Coronary artery (tissue), 2 donors: ENCODE data around the gene MACROD1.

Experiments used
- DNase-seq: peaks from one replicate; pipeline ENCODE4 v3.0.0-alpha.2; 2017; ENCODE audit warnings: low spot score
- H3K27ac ChIP-seq, 2 donors: fragments of 200-600 bp; sonication (generic); one replicate each; pipeline ENCODE4 v1.5.1; 2016 to 2019
- H3K4me3 ChIP-seq: fragments of 200-600 bp; sonication (generic); 2 replicates; pipeline ENCODE4 v1.5.1; 2016; ENCODE audit warnings: mild to moderate bottlenecking, moderate library complexity
- CTCF ChIP-seq: fragments of 200-600 bp; sonication (generic); IDR thresholded peaks from one replicate; pipeline ENCODE4 v1.5.1; 2019; ENCODE audit warnings: antibody characterized with exemption

Gene MACROD1

GRCh38 chr11:64122411-64123410, 43.2 kb downstream of the MACROD1 start:
- TF ChIP-seq CTCF, result no peak
- H3K4me3 ChIP-seq, result no peak overlapping the region
- H3K27ac ChIP-seq, result no peak overlapping the region
- DNase-seq, result no peak

- H3K27ac ChIP-seq, result no peak overlapping the region
- no peak for DNase-seq
- no peak for TF ChIP-seq CTCF
- no peak overlapping the region for H3K4me3 ChIP-seq
Observed at GRCh38 chr11:64121663-64122410, 44.1 kb downstream of the MACROD1 start.

GRCh38 chr11:64120951-64121569, 44.9 kb downstream of the MACROD1 start:
- TF ChIP-seq CTCF, result no peak
- H3K27ac ChIP-seq, result no peak overlapping the region
- no peak for DNase-seq
- no peak overlapping the region for H3K4me3 ChIP-seq

- Histone ChIP-seq H3K27ac (no peak overlapping the region), H3K4me3 (no peak overlapping the region)
- DNase-seq, result no peak
- no peak for TF ChIP-seq CTCF
Observed at GRCh38 chr11:64119700-64120099, 46.2 kb downstream of the MACROD1 start.

- no peak for DNase-seq
- Histone ChIP-seq H3K27ac (no peak overlapping the region), H3K4me3 (no peak overlapping the region)
- TF ChIP-seq CTCF, result no peak
Observed at GRCh38 chr11:64118876-64119665, 46.8 kb downstream of the MACROD1 start.

- DNase-seq, result no peak
- no peak for TF ChIP-seq CTCF
- no peak overlapping the region for H3K27ac ChIP-seq
- no peak overlapping the region for H3K4me3 ChIP-seq
Observed at GRCh38 chr11:64117763-64118459, 48.0 kb downstream of the MACROD1 start.
